H7 (cell line): ENCODE data around the gene ZBTB3. TPM values are rescaled to one million over a fixed set of nuclear protein-coding genes. Genes with fewer than 3 reads are reported as not detected.

ENCODE experiments used
- DNase-seq: peaks from one replicate; pipeline ENCODE4 v3.0.0; 2012
- H3K27me3 ChIP-seq: 2 replicates; pipeline ENCODE4 v1.6.0; 2011; ENCODE audit warnings: mild to moderate bottlenecking, low read length; ENCODE audit not compliant: control insufficient read depth, insufficient read depth
- H3K36me3 ChIP-seq: replicated peaks from 2 replicates; pipeline ENCODE4 v1.5.1; 2011; ENCODE audit warnings: low read length; ENCODE audit not compliant: control insufficient read depth, insufficient read depth
- H3K4me3 ChIP-seq: 2 replicates; pipeline ENCODE4 v1.5.1; 2011; ENCODE audit warnings: low read depth, mild to moderate bottlenecking, control low read depth, low read length, moderate library complexity; ENCODE audit not compliant: insufficient read depth
- total RNA-seq: library from RNA; depleted of rRNA; stranded (reverse); fragments of >200 nt; shearing (Covaris generic); gene quantifications from 2 replicates; pipeline ENCODE4 v1.2.3, GENCODE V29; 2014; rRNA removed

The ZBTB3 gene
- total RNA-seq: 26.8 and 42.0 TPM in 2 replicates

DNA sequence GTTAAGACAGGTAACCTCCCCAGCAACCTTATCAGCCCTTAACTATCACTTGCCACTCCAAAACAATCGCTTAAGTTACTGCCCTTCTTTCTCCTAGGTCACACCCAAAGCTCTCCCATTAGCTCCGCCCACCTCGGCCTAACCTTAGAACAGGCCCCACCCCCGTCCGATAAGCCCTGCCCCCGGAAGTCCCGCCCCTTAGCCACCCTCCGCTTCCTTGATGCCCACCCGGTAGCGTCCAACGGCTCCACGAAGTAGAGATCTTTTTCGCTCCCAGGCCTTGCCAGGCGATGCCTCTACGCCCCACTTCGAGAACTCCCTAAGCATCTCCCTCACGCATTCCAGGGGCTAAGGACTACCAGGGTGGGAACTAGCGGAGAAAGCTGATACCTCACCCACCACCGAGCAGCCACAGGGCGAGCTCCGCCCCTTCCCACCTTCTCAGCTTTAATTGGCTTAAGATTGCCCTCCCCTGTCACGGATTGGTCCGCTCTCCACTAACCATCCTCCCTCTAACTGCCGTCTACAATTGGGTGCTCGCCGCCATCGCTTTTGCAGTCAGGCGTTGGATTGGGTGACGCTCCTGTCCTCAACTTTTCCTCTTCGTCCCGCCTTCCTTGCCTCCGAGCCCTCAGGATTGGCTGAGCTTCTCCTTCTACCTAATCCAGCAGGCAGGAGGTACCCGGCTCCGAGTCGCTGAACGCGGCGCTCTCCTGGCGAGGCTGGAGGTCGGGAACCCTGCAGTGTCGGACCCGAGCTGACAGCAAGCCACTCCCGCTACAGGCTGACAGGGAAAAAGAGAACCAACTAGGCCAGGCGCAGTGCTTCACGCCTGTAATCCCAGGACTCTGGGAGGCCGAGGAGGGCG, at the start of gene ZBTB3:
Gene ZBTB3 (minus strand): TSS at position 425 of the 868 bp plus-strand sequence. CDS start 496 bp downstream, outside the sequence.
- Histone ChIP-seq H3K4me3 (peak within 1 kb of the TSS; percentile 77), H3K36me3 (peaks cover 23% of the 10 kb centered on the region), H3K27me3 (no peaks in the 10 kb centered on the region)
- peak; percentile 95 for DNase-seq

DNA sequence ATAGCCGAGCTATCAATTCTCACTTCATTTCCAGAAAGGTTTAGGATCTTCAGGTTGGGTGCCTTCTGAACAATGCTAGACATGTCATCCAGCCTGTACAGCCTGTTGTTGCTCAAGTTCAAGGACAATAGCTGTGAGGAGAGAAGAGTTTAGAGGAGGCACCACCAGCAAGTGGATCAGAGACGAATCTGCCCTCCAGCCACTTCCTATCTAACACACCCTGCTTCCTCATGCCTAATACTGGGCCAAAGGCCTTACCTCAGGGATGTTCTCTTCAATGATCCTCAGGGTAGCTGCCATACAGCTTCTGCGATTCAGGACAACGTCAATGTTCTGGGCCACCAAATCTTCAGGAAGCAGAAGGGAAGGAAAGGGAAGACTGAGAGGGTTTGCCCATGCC, 47.1 kb upstream of the ZBTB3 start:
- Histone ChIP-seq H3K27me3 (no peaks in the 10 kb centered on the region), H3K4me3 (no peak overlapping the region), H3K36me3 (peaks cover 44% of the 10 kb centered on the region)
- no peak for DNase-seq

GRCh38 chr11:62799486-62799885, 45.5 kb upstream of the ZBTB3 start:
- no peak for DNase-seq
- no peak overlapping the region for H3K4me3 ChIP-seq
- peaks cover 55% of the 10 kb centered on the region for H3K36me3 ChIP-seq
- no peaks in the 10 kb centered on the region for H3K27me3 ChIP-seq

DNA sequence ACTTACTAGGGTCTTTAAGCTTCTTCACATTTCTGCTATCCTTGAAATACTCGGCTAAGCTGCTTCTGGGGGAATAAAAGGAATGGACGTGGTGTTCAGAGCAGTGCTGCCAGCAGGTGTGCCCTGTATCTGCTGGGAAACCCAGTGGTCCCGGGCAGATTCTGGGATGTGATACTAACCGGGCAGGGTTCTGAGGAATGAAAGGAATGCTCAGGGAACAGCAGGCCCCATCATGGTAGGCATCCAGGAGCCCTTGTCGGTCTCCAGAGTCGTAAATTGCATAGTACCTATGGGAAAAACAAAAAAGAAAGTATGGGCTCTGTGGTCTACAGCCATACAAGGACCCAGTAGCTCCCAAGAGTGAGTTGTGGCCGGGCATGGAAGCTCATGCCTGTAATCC, 42.3 kb upstream of the ZBTB3 start:
- Histone ChIP-seq H3K4me3 (no peak overlapping the region), H3K36me3 (peaks cover 50% of the 10 kb centered on the region), H3K27me3 (no peaks in the 10 kb centered on the region)
- no peak for DNase-seq

DNA sequence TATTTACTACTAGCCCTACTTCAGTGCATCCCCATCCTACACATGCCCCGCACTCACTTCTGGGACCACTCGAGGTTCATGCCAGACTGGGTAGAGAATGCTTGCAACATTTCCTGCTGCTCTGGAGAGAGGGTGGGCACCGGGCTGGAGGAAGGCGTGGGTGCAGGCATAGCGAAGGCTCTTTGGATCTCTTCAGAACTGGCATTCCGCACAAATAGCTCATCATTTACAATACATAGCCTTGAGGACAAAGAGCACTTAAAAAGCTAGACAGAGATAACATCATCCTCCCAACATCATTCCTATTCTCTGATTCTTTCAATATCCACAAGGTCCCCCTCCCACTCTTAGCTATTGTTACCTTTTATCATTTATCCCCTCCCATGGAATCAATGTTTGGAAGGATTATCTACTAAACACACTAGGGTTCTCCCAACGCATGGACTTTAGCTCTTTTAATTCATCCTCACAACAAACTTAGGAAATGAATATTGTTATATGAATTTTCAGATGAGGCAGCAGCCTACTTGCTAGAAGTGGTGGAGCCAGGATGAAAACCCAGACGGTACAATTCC, 40.3 kb upstream of the ZBTB3 start:
- no peaks in the 10 kb centered on the region for H3K27me3 ChIP-seq
- DNase-seq: no peak
- no peak overlapping the region for H3K4me3 ChIP-seq
- peaks cover 39% of the 10 kb centered on the region for H3K36me3 ChIP-seq

DNA sequence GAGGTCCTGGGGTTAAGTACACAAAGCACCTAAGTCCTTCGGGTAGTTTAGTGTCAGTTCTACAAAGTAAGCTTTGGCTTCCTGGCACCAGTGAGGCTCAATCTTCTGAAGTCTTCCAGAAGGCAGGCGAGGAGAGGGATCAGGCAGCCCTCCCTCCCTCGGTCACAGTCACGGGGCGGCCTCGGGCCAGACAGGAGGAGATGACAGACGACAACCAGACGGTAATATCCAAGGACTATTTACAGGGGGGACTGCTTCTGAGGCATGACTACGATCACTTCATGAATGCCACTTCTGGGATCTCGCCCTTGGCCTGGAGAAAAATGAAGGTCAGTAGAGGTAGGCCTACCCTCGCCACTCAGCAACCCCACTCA, 38.2 kb upstream of the ZBTB3 start:
- Histone ChIP-seq H3K4me3 (0 out of 2 replicates have a peak overlapping the region, but pooled peaks have one; percentile 5), H3K27me3 (no peaks in the 10 kb centered on the region), H3K36me3 (peaks cover 36% of the 10 kb centered on the region)
- DNase-seq: peak; percentile 70

GRCh38 chr11:62791501-62792201, 37.7 kb upstream of the ZBTB3 start, which contains the start of gene TMEM223:
TMEM223 (minus strand) TSS chr11:62792006; CDS start chr11:62791994, 12 bp downstream.
- peak within 1 kb of the TSS; percentile 98 for H3K4me3 ChIP-seq
- H3K27me3 ChIP-seq: no peaks in the 10 kb centered on the region
- peak; percentile 97 for DNase-seq
- peaks cover 33% of the 10 kb centered on the region for H3K36me3 ChIP-seq

DNA sequence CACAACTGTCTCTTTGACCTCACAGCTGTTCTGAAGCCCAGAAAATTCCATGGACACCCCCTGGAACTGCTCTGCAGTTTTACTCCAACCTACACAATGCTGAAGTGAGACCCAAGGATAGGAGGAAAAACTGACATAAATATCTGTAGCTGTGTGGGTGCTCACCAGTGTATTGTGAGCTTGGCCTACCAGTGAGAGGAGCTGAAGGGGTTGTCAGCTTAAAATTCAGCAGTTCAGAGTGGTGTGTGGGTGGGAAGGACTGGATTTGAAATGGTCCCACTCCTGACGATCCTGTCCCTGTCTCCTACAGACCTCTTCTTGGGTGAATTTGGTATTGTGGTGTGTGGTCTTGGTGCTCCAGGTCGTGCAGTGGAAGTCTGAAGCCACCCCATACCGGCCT, 35.6 kb upstream of the ZBTB3 start:
- no peak for DNase-seq
- peaks cover 19% of the 10 kb centered on the region for H3K36me3 ChIP-seq

DNA sequence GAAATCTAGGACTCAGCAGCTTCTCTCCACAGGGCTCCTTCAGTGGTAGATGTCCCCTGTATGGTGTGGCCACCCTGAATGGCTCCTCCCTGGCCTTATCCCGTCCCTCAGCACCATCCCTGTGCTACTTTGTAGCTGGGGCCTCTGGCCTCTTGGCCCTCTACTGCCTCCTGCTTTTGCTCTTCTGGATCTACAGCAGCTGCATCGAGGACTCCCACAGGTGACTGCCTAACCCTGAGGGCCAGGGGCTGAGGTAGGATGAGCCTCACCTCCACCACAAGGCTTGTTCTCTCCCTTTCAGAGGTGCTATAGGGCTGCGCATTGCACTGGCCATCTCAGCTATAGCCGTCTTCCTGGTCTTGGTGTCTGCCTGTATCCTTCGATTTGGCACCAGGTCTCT, 35.0 kb upstream of the ZBTB3 start:
- peak; percentile 48 for DNase-seq
- Histone ChIP-seq H3K36me3 (peaks cover 13% of the 10 kb centered on the region), H3K27me3 (no peaks in the 10 kb centered on the region), H3K4me3 (no peak overlapping the region)

More for the DNA sequence above, 35.6 kb upstream of the ZBTB3 start:
- Histone ChIP-seq H3K4me3 (no peak overlapping the region), H3K27me3 (no peaks in the 10 kb centered on the region)

DNA sequence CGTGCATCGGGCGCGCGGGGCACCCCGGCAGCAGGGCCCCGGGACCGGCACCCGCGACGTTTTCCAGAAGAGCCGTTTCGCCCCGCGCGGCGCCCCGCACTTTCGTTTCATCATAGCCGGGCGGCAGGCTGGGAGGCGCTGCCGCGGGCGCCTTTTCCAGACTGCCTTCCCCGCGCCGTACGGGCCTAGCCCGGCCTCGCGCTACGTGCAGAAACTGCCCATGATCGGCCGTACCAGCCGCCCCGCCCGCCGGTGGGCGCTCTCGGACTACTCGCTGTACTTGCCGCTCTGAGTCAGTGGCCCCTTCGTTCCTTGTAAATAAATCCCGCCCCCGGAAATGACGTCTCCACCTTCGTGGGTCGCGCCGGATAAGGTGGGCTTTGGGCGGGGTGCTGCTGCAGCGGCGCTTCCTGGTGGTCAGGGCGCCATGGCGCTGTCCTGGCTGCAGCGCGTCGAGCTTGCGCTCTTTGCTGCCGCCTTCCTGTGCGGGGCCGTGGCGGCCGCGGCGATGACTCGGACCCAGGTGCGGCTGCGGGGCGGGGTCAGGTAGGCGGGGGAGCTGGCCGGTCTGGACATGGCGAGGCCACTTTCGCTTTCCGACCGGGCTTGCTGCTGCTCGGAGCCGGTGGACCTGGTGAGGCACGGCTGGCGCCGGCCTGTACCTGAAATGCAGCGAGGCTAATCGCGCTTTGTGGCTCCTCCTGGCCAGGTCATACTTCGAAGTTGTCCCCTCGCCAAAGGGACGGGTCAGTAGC, 33.2 kb upstream of the ZBTB3 start, which contains the start of gene TMEM179B:
Gene TMEM179B (plus strand): TSS at position 398 of the 755 bp plus-strand sequence. CDS start 30 bp downstream, at position 428.
- Histone ChIP-seq H3K4me3 (peak within 1 kb of the TSS; percentile 93), H3K36me3 (peaks cover 13% of the 10 kb centered on the region), H3K27me3 (no peaks in the 10 kb centered on the region)
- peak; percentile 98 for DNase-seq

- H3K4me3 ChIP-seq: peak overlapping the region; percentile 93
- DNase-seq: peak; percentile 98
- H3K36me3 ChIP-seq: peaks cover 16% of the 10 kb centered on the region
- no peaks in the 10 kb centered on the region for H3K27me3 ChIP-seq
Measured at GRCh38 chr11:62786318-62787004, 32.5 kb upstream of the ZBTB3 start.

DNA sequence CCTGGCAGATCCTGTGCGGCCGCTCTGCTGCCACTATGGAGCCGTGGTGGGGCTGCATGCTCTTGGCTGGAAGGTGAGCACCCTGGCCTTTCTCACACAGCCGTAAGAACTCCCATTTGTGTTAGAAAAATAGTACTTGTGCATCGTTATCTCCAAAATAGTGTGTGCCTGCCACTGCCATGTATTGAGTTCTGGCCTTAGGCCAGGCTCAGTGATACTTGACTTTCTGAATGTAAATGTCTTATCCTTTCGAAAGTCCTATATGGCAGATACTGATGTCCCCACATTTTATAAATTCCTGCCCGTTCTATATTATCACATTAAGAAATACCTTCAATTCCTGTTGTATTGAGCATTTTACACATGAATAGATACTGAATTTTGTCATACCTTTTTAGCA, 28.8 kb upstream of the ZBTB3 start:
- Histone ChIP-seq H3K4me3 (no peak overlapping the region), H3K36me3 (peaks cover 14% of the 10 kb centered on the region)
- DNase-seq: no peak

DNA sequence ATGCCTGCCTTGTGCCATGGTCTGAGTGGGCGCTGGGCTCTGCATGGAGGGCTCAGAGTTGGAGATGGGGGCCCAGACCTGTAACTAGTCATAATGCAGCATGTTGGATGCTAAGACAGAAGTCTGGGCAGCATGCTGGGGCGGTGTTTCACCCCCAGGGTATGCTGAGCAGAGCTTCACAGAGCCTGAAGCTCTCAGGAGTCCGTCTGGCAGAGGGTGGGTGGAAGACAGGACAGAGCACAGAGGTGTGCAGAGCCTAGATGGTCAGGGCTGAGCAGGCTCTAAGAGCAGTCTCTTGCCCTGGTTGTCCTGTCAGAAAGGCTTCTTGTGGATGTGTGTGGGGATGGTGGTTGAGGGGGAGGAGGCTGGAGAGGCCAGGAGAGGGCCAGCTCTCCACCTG, 24.5 kb upstream of the ZBTB3 start:
- peaks cover 25% of the 10 kb centered on the region for H3K36me3 ChIP-seq
- H3K27me3 ChIP-seq: no peaks in the 10 kb centered on the region
- H3K4me3 ChIP-seq: no peak overlapping the region
- no peak for DNase-seq

More for the DNA sequence above, 28.8 kb upstream of the ZBTB3 start:
- H3K27me3 ChIP-seq: no peaks in the 10 kb centered on the region
